ENCODE measurements around the gene AURKAIP1.
A peak's percentile ranks its signal among the peaks of the same experiment; 100 is the strongest.

The AURKAIP1 gene

DNA sequence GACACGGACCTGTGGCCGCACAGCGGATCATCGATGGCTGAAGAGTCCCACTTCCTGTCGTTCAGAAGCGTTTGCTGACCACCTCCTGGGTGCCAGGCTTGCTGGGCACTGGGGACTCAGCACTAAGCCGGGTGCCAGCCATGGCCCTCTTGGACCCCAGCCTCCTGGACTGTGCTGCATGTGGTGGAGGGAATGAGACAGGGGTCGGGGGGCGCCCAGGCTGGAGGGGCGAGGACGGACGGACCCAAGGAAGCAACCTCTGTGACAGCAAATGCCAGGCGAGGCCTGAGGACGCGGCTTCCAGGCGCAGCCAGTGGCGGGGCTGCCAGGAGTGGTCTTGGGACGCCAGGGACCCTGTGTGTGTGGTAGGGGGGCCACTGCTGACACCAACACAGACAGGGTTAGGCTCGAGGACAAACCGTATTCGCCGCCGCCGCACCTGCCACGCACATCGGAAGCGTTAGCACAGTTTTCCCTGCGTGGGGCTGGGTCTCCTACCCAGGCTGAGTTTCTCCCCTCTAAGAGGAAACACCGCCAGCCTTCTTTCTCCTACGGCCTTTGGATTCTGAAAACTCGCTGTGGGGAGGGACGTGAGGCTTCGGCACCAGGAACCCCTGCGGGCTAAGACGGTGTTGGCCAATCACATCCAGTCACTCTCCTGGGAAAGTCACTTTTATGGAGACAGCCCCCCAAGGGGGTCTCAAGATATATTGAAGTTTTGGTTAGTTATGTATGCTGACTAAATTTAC is 13.6 kb downstream of the AURKAIP1 start:
- DNase-seq (ENCODE audit: low read depth, low spot score): no peak

DNA sequence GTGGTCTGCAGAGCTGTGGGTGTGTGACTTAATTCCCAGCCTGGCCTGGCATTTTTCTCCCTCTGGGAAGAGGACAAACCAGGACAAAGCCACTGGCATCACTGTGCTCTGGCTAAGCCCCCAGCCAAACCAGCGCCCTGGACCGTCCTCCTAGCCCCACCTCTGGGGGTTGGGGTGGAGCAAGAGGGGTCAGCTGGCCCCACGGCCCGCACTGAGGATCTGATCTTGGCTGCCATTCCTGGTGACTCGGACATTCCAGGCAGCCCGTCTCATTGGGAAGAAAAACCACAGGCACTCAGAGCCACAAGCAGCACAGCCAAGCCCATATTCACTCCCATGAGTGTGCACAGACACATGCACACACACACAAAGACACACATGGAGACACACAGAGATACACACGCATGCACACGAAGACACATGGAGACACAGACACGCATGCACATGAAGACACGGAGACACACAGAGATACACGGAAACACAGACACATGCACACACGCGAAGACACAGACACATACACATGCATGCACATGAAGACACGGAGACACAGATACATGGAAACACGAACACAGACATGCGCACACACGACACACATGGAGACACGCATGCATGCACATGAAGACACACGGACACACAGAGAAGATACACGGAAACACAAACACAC is 14.4 kb downstream of the AURKAIP1 start:
- peak; percentile 98 for DNase-seq (ENCODE audit: low read depth, low spot score)

DNA sequence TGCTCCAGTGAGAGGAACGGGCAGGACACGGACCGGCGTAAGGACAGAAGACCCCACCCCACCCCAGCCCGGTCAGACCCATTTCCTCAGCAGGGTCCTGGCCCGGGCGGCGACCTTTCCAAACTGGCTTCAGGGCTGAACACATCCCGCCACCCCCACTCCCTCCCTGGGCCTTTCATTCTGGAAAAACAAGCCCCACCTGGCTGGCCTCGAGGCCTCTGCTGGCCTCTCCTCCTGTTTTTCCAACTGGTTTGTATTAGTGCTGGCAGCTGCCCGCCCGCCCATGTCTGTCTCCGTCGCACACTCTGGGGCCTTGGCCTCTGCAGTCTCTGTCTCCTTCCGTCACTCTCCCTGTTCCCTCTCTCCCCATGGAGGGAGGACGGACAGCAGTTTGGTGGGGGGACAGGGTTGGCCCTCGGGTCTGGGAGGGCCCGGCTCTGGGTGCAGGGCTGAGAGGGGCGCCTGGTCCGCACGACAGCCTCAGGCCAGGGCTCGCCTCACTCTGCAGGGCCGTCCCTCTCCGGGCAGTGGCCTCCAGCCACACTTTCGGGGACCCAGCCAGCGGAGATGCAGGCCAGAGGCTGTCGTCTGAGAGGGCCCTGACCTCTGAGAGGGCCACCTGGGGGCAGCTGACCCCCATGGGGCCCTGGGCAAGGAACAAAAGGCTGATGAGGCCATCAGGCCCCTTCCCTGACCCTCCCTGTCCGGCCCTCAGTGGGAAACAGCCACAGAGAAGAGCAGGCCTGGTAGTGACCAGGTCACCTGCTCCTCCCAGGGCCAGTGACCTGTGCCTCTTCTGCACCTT is 15.1 kb downstream of the AURKAIP1 start:
- DNase-seq (ENCODE audit: low read depth, low spot score): peak; percentile 85

DNA sequence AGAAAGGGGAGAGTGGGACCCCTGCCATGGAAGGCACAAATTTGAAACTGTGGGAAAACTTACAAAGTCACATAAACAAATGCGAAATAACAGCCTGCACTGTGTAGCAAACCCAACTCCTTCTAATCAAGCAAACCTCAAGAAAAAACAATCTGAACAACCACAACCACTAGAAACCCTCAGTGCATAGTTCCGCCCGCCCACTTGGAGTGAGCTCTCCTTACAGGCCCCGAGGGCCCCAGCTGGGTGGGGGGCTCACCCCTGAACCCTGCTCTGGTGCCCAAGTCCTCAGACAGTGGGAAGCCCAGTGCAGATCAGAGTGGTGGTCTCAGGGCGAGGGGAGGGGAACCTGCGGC is 15.7 kb downstream of the AURKAIP1 start:
- peak; percentile 87 for DNase-seq (ENCODE audit: low read depth, low spot score)

DNA sequence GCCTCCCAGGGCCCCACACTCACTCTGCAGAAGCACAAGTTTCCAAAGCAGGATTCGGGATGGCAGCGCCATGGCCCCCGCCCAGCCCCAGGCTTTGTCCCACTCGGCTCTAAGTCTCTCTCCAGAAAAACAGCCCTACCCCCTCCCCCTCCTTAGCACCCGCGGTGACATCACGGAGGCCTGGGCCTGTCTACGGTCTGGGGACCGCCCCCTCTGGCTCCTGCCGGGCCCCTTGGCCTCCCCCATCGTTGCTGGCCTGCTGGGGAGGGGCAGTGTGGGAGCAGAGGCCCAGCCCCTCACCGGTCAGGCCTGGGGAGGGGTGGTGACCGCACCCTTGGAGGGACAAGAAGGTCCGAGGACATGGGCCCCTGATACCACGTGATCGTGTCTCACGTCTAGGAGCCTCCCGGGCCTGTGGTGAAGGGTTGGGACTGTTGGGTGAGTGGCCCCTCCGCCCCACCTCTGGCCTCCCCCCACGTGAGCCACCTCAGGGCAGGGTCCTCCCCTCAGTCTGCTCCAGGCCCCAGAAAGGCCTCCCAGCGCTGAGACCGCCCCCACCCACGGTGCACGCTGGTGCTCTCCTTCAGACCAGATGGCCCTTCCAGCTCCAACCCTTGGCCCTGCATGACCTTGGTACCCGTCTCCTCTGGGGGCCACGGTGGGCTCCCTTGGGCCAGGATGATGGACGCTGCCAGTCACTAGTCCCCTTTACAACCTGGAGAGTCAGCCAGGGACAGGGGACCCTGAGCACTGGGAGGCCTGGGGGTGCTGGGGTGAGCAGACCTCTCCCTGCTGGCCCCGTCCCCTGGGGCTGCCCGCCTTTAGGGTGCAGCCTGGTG is 16.4 kb downstream of the AURKAIP1 start, which contains the start of gene MXRA8:
Gene MXRA8, minus strand, starts transcription at position 123 of the 839 bp plus-strand sequence. Its CDS starts 51 bp downstream, at position 72.
- DNase-seq (ENCODE audit: low read depth, low spot score): peak; percentile 95

DNA sequence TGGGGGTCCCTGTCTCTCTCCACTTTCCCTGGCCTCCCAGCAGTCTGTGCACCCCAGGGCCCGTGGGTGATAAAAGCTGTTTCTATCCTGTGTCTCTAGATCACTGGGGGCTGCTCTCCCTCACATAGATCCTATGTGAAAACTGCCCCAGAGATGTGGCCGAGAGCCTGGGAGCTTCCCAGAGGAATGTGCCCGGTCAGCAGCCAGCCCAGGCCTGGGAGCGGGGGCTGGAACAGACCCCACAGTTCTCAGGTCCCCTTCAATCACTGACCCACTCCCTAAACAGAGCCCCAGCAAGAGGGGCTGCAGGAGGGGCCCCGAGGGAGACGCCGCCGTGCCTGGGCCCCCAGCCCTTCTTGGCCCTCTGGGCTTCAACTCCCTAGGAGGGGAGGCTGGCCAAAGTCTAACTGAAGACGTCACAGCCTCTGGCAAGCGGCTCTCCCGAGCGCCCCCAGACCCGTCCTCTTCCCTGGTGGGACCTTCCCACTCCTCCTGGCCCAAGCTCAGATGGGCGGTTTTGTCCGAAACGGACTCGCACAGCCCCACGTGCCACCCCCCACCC is 17.1 kb downstream of the AURKAIP1 start:
- peak; percentile 65 for DNase-seq (ENCODE audit: low read depth, low spot score)

DNA sequence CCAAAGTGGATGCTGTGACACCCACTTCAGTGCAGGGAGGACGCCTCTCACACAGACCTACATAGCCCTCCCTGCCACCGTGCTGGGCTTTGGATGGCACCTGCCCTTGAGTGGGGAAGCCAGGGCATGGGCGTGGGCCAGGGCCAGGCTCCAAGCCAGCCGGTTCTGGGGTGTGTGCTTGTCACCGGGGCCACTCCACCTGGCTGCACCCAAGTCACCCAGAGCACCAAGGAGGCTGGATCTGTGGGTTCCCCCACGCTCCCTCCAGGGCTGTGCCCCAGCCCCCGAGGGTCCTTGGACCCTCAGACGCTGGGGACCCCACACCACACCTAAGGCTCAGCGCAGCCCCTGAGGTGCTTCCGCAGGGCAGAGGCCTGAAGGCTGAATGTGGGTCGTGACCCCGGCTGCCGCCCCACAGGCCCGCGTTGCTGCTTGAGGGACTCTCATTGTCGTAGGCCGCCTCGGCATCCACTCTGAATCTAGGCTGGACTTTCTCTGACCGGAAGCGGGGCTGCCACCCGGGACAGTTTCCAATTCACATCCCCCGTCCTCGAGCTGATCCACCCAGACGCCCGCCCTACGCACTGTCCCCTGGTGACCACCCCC is 18.1 kb downstream of the AURKAIP1 start:
- DNase-seq (ENCODE audit: low read depth, low spot score): peak; percentile 52

DNA sequence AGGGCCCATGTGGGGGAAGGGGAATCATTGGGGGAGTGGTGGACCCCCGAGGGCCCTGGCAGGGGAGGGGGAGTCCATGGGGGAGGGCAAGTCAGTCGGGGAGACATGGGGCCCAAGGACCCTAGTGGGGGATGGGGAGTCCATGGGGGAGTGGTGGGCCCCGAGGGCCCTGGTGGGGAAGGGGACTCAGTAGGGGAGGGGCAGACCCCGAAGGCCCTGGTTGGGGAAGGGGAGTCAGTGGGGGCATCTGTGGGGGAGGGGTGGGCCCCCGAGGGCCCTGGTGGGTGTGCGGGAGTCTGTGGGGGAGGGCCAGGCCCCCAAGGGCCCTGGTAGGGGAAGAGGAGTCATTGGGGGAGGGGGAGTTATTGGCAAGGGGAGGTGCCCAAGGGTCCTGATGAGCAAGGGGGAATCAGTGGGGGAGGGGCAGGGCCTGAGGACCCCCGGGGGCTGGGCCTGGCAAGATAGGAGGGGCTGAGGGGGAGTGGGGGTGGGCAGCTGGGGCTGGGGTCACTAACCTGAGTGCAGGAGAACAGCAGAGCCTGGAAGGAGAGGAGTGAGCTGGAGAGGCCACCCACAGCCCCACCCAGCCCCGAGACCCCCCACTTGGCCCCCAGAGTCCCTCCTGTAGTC is 18.7 kb downstream of the AURKAIP1 start:
- no peak for DNase-seq (ENCODE audit: low read depth, low spot score)

DNA sequence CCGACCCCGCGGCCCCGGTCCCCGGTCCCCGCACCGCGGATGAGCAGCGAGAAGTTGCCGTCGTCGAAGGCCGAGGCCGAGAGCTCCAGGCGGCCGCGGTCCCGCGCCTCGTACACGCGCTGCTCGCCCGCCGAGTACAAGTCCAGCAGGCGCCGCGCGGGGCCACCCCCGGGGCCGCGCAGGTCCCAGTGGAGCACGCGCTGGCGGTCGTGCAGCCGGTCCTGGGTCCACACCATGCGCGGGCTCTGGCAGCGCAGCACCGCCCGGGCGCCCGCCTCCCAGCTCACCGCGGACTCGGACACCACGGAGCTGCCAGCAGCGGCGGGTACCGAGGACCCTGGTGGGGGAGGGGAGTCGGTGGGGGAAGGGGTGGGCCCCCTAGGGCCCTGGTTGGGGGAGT is 19.6 kb downstream of the AURKAIP1 start:
- DNase-seq (ENCODE audit: low read depth, low spot score): peak; percentile 69

DNA sequence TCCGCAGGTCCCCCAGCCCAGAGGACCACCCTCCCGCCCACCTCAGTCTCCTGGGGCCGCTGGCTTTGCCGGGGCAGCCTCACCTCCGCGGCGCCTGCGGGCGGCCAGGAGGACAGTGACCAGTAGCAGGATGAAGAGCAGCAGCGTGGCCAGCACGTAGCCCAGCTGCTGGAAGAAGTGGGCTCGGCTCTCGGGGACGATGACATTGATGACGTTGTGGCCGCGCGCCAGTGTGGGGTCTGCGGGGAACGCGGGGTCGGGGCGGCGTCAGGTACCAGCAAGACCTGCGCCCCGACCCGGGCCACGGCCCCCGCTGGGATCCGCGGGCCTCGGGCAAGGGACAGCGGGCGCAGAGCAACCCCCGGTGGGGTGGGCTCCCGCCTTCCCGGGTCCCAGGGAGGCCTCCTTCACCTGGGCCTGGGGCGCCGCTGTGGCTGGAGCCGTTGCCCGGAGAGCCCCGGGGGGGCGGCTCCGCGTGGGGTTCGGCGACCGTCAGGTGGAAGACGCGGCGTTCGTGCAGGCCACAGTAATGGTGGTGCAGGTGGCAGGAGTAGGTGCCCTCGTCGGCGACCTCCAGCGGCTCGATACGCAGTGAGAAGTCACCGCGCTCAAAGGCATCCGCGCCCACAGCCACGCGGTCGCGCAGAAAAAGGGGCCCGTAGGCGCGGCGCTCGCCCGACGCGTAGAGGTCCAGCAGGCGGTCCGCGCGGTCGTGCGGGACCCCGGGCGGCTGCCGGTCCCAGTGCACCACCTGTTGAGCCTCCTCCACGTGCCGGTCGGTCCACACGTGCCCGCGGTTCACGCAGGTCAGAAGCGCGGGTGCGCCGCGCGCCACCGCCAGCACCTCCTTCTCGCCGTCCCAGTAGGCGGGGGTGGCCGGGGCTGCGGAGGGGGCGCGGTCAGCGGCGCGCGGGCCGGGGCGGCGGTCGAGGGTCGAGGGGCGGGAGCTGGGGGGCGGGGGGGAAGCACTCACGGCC is 20.4 kb downstream of the AURKAIP1 start:
- DNase-seq (ENCODE audit: low read depth, low spot score): no peak

DNA sequence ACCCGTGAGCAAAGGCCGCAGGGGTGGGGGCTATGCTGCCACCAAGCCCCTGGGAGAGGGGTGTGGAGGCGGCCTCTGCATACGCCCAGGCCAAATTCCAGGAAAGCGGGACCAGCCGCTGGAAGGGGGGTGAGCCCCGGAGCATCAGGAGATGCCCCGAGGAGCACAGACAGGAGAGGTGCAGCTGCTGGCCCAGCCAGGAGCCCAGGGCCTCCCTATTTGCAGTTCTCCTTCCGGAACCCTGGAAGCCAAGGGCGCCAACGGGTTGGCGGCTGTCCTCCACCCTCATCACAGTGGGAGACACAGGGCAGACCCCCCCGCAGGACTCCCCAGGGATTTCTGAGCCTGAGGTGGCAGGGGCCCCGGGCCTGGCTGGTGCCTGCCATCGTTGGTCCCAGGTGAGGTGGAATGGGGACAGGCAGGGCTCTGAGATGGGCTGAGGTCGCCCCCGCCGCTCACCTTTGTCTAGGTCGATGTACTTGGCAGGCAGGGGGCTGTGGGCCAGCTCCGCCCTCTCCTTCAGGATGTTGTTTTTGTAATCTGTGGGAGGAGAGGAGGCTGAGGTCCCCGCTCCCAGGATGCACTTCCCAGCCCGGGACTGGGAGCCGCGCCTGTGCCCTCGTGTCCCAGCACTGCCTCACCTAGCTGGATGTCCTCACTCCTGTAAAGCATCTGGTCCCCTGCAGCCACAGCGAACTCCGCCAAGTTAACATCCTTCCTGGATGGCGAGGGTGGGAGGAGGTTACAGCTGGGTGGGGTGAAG is 21.4 kb downstream of the AURKAIP1 start:
- no peak for DNase-seq (ENCODE audit: low read depth, low spot score)

DNA sequence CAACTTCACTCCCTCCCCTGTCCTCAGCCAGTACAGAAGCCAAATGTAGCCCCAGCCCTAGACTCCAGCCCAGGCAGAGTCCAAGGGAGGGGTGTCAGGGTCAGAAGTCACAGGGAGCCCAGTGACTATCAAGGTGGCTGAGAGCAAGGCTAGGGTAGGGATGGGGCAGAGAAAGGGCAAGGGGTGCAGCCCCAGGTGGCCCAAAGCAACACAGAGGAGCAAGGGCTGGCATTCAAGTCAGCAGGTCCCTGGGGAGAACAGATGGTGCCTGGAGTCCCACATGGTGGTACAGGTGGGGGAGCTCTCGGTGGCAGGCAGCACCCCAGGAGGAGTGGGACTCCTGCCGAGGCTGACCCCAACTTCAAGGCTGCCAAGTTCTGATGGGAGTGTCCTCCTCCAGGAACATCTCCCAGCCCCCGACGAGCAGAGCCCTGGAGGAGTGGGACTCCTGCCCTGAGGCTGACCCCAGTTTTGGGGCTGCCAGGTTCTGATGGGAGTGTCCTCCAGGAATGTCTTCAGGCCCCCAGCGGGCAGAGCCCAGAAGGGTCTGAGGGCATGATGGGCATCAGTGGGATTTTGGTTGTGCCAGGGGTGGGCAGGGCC is 22.1 kb downstream of the AURKAIP1 start:
- no peak for DNase-seq (ENCODE audit: low read depth, low spot score)

DNA sequence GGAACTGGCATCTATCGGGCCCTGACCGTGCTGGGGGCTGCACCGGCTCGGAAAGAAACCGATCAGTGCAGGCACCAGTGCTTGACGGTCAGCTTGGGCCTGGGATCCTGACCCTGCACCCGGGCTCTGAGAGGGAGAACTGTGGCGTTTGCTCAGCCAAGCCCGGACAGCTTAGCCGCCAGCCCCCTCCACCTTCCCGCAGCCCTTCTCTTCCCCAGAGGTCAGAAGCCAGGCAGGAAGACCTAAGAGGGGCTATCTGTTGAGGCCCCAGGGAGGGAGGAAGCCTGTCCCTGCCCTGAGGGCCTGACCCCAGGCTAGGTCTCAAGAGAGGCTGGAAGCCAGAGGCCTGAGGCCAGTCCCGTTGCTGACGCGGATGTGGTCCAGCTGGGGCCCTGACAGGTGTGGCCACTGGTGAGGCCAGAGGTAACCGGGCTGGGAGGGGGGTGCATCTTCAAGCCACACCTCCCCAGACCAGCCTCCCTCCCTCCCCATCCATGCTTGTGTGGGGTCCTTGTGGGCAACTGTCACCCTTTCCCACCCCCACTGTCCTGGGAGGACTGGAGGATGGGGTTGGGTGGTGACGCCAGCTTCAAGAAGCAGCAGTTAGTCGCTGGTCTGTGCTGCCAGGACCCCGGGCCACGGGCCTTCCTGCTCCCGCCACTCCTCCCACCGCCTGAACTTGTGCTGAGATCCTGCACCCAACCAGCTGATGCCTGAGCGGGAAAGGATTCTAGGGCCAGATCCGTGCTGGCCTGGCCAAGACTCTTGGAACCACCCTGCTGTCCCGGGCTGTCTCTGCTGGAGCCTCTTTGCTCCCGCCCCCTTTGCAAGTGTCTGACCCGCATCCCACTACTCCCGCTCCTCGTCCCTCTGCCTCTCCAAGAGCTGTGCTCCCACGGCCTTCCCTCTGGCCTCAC is 23.2 kb downstream of the AURKAIP1 start:
- peak; percentile 48 for DNase-seq (ENCODE audit: low read depth, low spot score)

DNA sequence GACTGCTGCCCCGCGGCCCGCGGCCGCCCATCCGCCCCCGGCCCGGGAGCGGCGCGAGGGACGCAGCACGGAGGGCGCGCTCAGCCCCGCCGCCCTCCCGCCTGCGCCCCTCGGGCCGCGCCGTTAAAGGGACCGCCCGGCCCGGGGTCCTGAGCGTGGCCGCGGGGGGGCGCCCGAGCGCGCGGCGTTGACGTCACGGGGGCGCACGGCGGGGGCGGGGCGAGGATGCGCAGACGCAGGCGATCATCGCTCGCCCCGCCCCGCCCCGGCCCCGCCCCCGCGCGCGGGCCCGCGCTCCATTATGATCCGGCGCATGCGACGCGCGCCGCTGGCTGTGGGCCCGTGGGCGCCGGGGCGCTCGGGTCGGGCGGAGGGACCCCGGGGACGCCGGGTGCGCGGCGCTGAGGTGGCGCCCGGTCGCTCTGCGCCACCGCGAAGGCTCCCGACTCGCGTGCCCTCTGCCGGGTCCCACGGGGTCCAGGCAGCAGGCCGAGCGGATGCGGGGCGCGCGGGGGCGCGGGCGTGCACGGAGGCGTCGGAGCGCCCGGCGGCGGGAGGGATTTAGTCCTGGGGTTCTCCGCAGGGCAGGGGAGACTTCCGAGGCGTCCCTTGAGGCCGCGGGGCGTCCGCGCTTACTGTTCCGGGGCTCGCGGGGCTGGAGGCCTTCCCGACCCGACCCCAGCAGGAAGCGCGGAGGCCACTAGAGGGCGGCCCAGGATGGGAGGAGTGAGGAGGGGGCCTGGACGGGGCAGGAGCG is 25.6 kb downstream of the AURKAIP1 start, which contains the start of gene DVL1:
Gene DVL1, minus strand, starts transcription at position 163 of the 757 bp plus-strand sequence. CDS start 353 bp downstream, outside the sequence.
- peak; percentile 91 for DNase-seq (ENCODE audit: low read depth, low spot score)

DNA sequence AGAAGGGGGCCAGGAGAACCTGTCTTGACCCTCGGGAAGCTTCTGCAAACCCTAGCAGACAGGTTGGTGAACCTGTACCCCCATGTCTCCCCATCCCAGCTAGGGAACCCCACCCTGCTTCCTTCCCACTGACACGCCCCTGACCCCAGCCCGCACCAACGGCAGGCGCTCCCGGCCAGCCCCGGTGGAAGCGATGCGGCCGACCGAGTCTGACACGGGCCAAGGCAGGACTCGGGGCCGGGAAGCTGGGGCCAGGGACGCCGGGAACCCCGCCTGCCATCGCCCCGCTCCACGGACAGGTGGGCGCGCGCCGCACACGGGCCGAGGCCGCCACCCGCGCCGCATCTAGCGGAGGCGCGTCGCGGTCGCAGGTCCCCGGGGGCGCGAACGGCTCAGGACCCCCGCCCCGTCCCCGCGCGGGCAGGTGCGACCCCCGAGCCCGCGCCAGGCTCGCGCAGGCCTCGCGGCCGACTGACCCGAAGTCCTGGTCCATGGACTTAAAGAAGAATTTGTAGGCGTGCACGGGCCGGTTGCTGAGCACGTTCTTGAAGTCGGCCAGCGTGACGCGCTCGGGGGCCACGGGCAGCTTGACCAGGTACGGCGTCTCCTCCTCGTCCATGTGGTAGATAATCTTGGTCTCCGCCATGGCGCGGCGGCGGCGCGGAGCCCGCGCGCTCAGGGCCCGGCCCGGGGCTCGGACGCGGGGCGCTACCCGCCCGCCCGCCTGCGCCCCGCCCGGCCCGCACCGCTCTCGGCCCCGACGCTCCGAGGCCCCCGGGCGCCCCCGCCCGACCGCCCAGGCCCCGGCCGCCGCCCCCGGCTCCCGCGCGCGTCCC is 26.4 kb downstream of the AURKAIP1 start:
- peak; percentile 68 for DNase-seq (ENCODE audit: low read depth, low spot score)

Data from astrocyte of the hippocampus (primary cell).